Measurements from ENCODE around the gene ADGRB3.

DNA sequence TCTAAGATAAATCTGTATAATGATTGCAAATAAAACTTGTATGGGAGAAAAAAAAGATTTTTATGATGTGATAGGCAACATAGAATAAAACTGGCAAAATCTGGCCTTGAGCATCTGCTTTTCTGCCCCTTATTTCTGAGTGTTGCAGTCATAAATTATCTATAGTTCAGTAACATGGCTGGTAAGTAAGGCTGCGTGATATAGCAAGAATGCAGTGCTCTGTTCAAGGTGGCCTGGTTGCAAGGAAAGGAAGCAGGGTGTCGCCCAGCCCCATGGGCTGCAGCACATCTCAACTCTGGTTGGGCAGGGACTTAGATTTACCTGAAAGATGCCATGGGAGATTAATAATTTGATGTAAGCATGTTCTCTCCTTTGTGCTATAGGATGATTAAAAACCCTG, 582.3 kb downstream of the ADGRB3 start:
- TF ChIP-seq CTCF (conservative IDR thresholded peaks at IDR 0.05; ENCODE audit: low read depth, low read length): no peak
- TF ChIP-seq EZH2 (IDR thresholded peaks at IDR 0.05; ENCODE audit: low read length, unreplicated experiment): no peak
